Left ventricle myocardium inferior (tissue), 1 donor: Measurements from ENCODE around the gene TUBB6. TPM values are rescaled to one million over a fixed set of nuclear protein-coding genes. Genes with fewer than 3 reads are reported as not detected.

Experiments used
- DNase-seq: peaks from one replicate; pipeline ENCODE4 v3.0.0-alpha.2; 2020
- H3K27ac ChIP-seq: fragments of 200-600 bp; replicated peaks from 2 replicates; pipeline ENCODE4 v1.8.0; 2021
- H3K27me3 ChIP-seq: fragments of 200-600 bp; 2 replicates; pipeline ENCODE4 v1.8.0; 2021; ENCODE audit warnings: low read depth
- H3K36me3 ChIP-seq: fragments of 200-600 bp; 2 replicates; pipeline ENCODE4 v1.8.0; 2021
- H3K4me1 ChIP-seq: fragments of 200-600 bp; 2 replicates; pipeline ENCODE4 v1.8.0; 2021
- H3K4me3 ChIP-seq: fragments of 200-600 bp; 2 replicates; pipeline ENCODE4 v1.8.0; 2021; ENCODE audit warnings: mild to moderate bottlenecking, moderate library complexity
- H3K9me3 ChIP-seq: fragments of 200-600 bp; replicated peaks from 2 replicates; pipeline ENCODE4 v1.8.0; 2021
- intact Hi-C: fragments of 100-400 bp; cut with micrococcal nuclease; formaldehyde crosslinking; loops from one replicate; pipeline ENCODE4 v1.11.0; 2022
- total RNA-seq: library from RNA; stranded (reverse); fragmentation: NEBNext Ultra II Directional; extraction: Animal tissue kit (Norgen Biotek cat#: 25700); gene quantifications from one replicate; pipeline ENCODE4 v1.2.1, GENCODE V29; 2021
- TF ChIP-seq, protein P1 (sequence below): fragments of 200-600 bp; IDR thresholded peaks from 2 replicates; pipeline ENCODE4 v1.8.0; 2021; ENCODE audit warnings: antibody characterized with exemption, mild to moderate bottlenecking, borderline replicate concordance
- donor health status: DM: no; HTN: yes; CAD: no; lungs with severe emphysema.

Gene TUBB6
- total RNA-seq, 1 donor from 2014 or later, result 81.5 TPM

DNA sequence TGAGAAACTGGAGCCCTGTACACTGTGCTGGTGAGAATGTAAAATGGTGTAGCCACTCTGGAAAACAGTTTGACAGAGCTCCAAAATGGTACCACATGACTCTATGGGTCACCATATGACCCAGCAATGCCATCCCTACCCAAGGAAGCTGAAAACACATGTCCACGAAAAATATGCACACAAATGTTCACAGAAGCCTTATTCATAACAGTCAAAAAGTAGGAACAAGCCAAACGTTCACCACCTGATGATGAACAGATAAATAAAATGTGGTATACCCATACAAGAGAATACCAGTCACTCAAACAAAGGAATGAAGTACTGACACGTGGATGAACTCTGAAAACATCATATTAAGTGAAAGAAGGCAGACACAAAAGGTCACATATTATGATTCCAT, 64.4 kb downstream of the TUBB6 start:
- intact Hi-C loops, result no loop called here
- no peak for DNase-seq
- TF ChIP-seq, protein P1, sequence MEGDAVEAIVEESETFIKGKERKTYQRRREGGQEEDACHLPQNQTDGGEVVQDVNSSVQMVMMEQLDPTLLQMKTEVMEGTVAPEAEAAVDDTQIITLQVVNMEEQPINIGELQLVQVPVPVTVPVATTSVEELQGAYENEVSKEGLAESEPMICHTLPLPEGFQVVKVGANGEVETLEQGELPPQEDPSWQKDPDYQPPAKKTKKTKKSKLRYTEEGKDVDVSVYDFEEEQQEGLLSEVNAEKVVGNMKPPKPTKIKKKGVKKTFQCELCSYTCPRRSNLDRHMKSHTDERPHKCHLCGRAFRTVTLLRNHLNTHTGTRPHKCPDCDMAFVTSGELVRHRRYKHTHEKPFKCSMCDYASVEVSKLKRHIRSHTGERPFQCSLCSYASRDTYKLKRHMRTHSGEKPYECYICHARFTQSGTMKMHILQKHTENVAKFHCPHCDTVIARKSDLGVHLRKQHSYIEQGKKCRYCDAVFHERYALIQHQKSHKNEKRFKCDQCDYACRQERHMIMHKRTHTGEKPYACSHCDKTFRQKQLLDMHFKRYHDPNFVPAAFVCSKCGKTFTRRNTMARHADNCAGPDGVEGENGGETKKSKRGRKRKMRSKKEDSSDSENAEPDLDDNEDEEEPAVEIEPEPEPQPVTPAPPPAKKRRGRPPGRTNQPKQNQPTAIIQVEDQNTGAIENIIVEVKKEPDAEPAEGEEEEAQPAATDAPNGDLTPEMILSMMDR, result no peak
- peaks cover 31% of the 10 kb centered on the region for H3K36me3 ChIP-seq
- peaks cover 95% of the 10 kb centered on the region for H3K4me1 ChIP-seq
- no peaks in the 10 kb centered on the region for H3K27me3 ChIP-seq
- peak overlapping the region; percentile 100 for H3K27ac ChIP-seq
- H3K4me3 ChIP-seq, result peak overlapping the region; percentile 90
- no peaks in the 10 kb centered on the region for H3K9me3 ChIP-seq

- Histone ChIP-seq H3K9me3 (no peaks in the 10 kb centered on the region), H3K27ac (peak overlapping the region; percentile 100), H3K27me3 (no peaks in the 10 kb centered on the region), H3K4me1 (peaks cover 94% of the 10 kb centered on the region), H3K36me3 (peaks cover 23% of the 10 kb centered on the region), H3K4me3 (peak overlapping the region; percentile 90)
- no peak for DNase-seq
- TF ChIP-seq, protein P1, result no peak
- intact Hi-C loops, result no loop called here
Measured at GRCh38 chr18:12373116-12373770, 65.2 kb downstream of the TUBB6 start.

DNA sequence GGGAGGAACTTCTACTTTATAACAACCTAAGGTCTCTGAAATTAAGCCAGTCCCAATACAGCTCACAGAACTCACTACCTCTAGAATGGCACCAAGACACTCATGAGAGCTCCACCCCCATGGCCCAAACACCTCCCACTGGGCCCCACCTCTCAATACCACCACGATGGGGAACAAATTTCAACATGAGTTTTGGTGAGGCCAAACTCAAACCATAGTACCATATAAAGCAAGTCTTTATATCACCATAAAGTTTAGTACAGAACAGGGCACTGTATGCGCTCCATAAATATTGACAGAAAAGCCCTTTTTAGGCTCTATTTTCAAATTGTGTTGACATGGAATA, 65.7 kb downstream of the TUBB6 start:
- Histone ChIP-seq H3K4me1 (peaks cover 90% of the 10 kb centered on the region), H3K9me3 (no peaks in the 10 kb centered on the region), H3K27me3 (no peaks in the 10 kb centered on the region), H3K36me3 (peaks cover 18% of the 10 kb centered on the region), H3K4me3 (peak overlapping the region; percentile 90), H3K27ac (peak overlapping the region; percentile 100)
- DNase-seq, result no peak
- intact Hi-C loops, result no loop called here
- TF ChIP-seq, protein P1, result no peak

- peak overlapping the region; percentile 100 for H3K27ac ChIP-seq
- intact Hi-C loops, result no loop called here
- H3K27me3 ChIP-seq, result no peaks in the 10 kb centered on the region
- no peaks in the 10 kb centered on the region for H3K9me3 ChIP-seq
- peaks cover 12% of the 10 kb centered on the region for H3K36me3 ChIP-seq
- no peak for DNase-seq
- TF ChIP-seq, protein P1, result no peak
- peak overlapping the region; percentile 90 for H3K4me3 ChIP-seq
- H3K4me1 ChIP-seq, result peaks cover 84% of the 10 kb centered on the region
Measured at GRCh38 chr18:12374401-12374800, 66.4 kb downstream of the TUBB6 start.

Other genes starting within 250 kb of the TUBB6 start
- not detected for gene ANKRD62, start 214.4 kb upstream of the TUBB6 start, total RNA-seq
- 0.33 TPM for gene CIDEA, start 53.9 kb upstream of the TUBB6 start, total RNA-seq
- gene AFG3L2, start 69.0 kb downstream of the TUBB6 start, total RNA-seq, result 136 TPM
- 1.2 TPM for gene PRELID3A, start 99.7 kb downstream of the TUBB6 start, total RNA-seq